HTR-8/SVneo (cell line): Measurements from ENCODE around the gene STIM1.
"Not testable (repeated sequence)": the region's sequence is repeated elsewhere in the genome, so short reads cannot be mapped to it uniquely, and the experiment has no call there.

Experiments
- DNase-seq: peaks from one replicate; pipeline ENCODE4 v3.0.0; 2011; ENCODE audit warnings: low spot score, mixed read lengths; ENCODE audit not compliant: insufficient read length
- FAIRE-seq: peaks from 2 replicates; lab custom pipeline; 2011; peaks lifted over from hg19 to GRCh38; lab: Jason Lieb, UNC

STIM1 gene

GRCh38 chr11:3995949-3996554, 140.6 kb downstream of the STIM1 start:
- DNase-seq = peak; percentile 32
- FAIRE-seq = no peak

- FAIRE-seq = no peak
- no peak for DNase-seq
Observed at GRCh38 chr11:3996651-3997050, 141.2 kb downstream of the STIM1 start.

GRCh38 chr11:4004753-4005152, 149.3 kb downstream of the STIM1 start:
- FAIRE-seq, DNase-seq: not testable (repeated sequence)

- no peak for FAIRE-seq
- no peak for DNase-seq
Observed at GRCh38 chr11:4006946-4007680, 151.6 kb downstream of the STIM1 start.

GRCh38 chr11:4008116-4008515, 152.7 kb downstream of the STIM1 start:
- FAIRE-seq (no peak), DNase-seq (no peak)

- DNase-seq = not testable (repeated sequence)
Observed at GRCh38 chr11:4016602-4017001, 161.1 kb downstream of the STIM1 start.

GRCh38 chr11:4017129-4017528, 161.7 kb downstream of the STIM1 start:
- no peak for DNase-seq
- FAIRE-seq = no peak

More at GRCh38 chr11:4016602-4017001, 161.1 kb downstream of the STIM1 start:
- FAIRE-seq = not testable (repeated sequence)

GRCh38 chr11:4018641-4019040, 163.2 kb downstream of the STIM1 start:
- FAIRE-seq = no peak
- no peak for DNase-seq

- no peak for FAIRE-seq
Observed at GRCh38 chr11:4019891-4020290, 164.4 kb downstream of the STIM1 start.

GRCh38 chr11:4022669-4023068, 167.2 kb downstream of the STIM1 start:
- no peak for FAIRE-seq
- no peak for DNase-seq

More at GRCh38 chr11:4019891-4020290, 164.4 kb downstream of the STIM1 start:
- DNase-seq = no peak

- DNase-seq = no peak
Observed at GRCh38 chr11:4025248-4025966, 169.9 kb downstream of the STIM1 start.

GRCh38 chr11:4025967-4026324, 170.5 kb downstream of the STIM1 start:
- no peak for DNase-seq
- no peak for FAIRE-seq

More at GRCh38 chr11:4025248-4025966, 169.9 kb downstream of the STIM1 start:
- no peak for FAIRE-seq

GRCh38 chr11:4026389-4026788, 170.9 kb downstream of the STIM1 start:
- DNase-seq (no peak), FAIRE-seq (no peak)

- DNase-seq (no peak), FAIRE-seq (no peak)
Observed at GRCh38 chr11:4027746-4028145, 172.3 kb downstream of the STIM1 start.

- DNase-seq (no peak), FAIRE-seq (no peak)
Observed at GRCh38 chr11:4030197-4030596, 174.7 kb downstream of the STIM1 start.

- DNase-seq (no peak), FAIRE-seq (no peak)
Observed at GRCh38 chr11:4032097-4032496, 176.6 kb downstream of the STIM1 start.

GRCh38 chr11:4035985-4036384, 180.5 kb downstream of the STIM1 start:
- FAIRE-seq (no peak), DNase-seq (no peak)

GRCh38 chr11:4039011-4039410, 183.5 kb downstream of the STIM1 start:
- FAIRE-seq (no peak), DNase-seq (no peak)

- DNase-seq = no peak
- no peak for FAIRE-seq
Observed at GRCh38 chr11:4040461-4040860, 185.0 kb downstream of the STIM1 start.

GRCh38 chr11:4041731-4042391, 186.4 kb downstream of the STIM1 start:
- DNase-seq = no peak
- no peak for FAIRE-seq
